ENCODE results near the gene HPF1. TPM values are rescaled to one million over a fixed set of nuclear protein-coding genes. Genes with fewer than 3 reads are reported as not detected.

HPF1 gene
- total RNA-seq, 1 donor from 2014 or later = 35.2 TPM

GRCh38 chr4:169707958-169708643, 49.6 kb downstream of the HPF1 start:
- TF ChIP-seq CTCF (IDR thresholded peaks at IDR 0.05; ENCODE audit: insufficient read depth, low read length, poor library complexity, severe bottlenecking) = no peak
- no peak overlapping the region for H3K4me3 ChIP-seq (ENCODE audit: low read depth, low read length)
- no peaks in the 10 kb centered on the region for H3K27me3 ChIP-seq (ENCODE audit: control insufficient read depth, insufficient read depth, low read length)
- no peaks in the 10 kb centered on the region for H3K36me3 ChIP-seq (ENCODE audit: control insufficient read depth, insufficient read depth, low read length)
- DNase-seq (ENCODE audit: low read depth) = no peak

GRCh38 chr4:169698331-169698730, 59.4 kb downstream of the HPF1 start:
- H3K27me3 ChIP-seq (ENCODE audit: control insufficient read depth, insufficient read depth, low read length) = no peaks in the 10 kb centered on the region
- no peak for DNase-seq (ENCODE audit: low read depth)
- H3K36me3 ChIP-seq (ENCODE audit: control insufficient read depth, insufficient read depth, low read length) = no peaks in the 10 kb centered on the region
- H3K4me3 ChIP-seq (ENCODE audit: low read depth, low read length) = no peak overlapping the region
- no peak for TF ChIP-seq CTCF (IDR thresholded peaks at IDR 0.05; ENCODE audit: insufficient read depth, low read length, poor library complexity, severe bottlenecking)

- Histone ChIP-seq H3K36me3 (ENCODE audit: control insufficient read depth, insufficient read depth, low read length) (no peaks in the 10 kb centered on the region), H3K27me3 (ENCODE audit: control insufficient read depth, insufficient read depth, low read length) (no peaks in the 10 kb centered on the region), H3K4me3 (ENCODE audit: low read depth, low read length) (no peak overlapping the region)
- no peak for DNase-seq (ENCODE audit: low read depth)
- no peak for TF ChIP-seq CTCF (IDR thresholded peaks at IDR 0.05; ENCODE audit: insufficient read depth, low read length, poor library complexity, severe bottlenecking)
Observed at GRCh38 chr4:169690787-169691186, 67.0 kb downstream of the HPF1 start.

- TF ChIP-seq CTCF (IDR thresholded peaks at IDR 0.05; ENCODE audit: insufficient read depth, low read length, poor library complexity, severe bottlenecking) = no peak
- Histone ChIP-seq H3K4me3 (ENCODE audit: low read depth, low read length) (no peak overlapping the region), H3K36me3 (ENCODE audit: control insufficient read depth, insufficient read depth, low read length) (no peaks in the 10 kb centered on the region), H3K27me3 (ENCODE audit: control insufficient read depth, insufficient read depth, low read length) (no peaks in the 10 kb centered on the region)
- no peak for DNase-seq (ENCODE audit: low read depth)
Observed at GRCh38 chr4:169689681-169690080, 68.1 kb downstream of the HPF1 start.

GRCh38 chr4:169682372-169683047, 75.2 kb downstream of the HPF1 start:
- H3K36me3 ChIP-seq (ENCODE audit: control insufficient read depth, insufficient read depth, low read length) = no peaks in the 10 kb centered on the region
- TF ChIP-seq CTCF (IDR thresholded peaks at IDR 0.05; ENCODE audit: insufficient read depth, low read length, poor library complexity, severe bottlenecking) = no peak

More at GRCh38 chr4:169682372-169683047, 75.2 kb downstream of the HPF1 start:
- H3K4me3 ChIP-seq (ENCODE audit: low read depth, low read length) = no peak overlapping the region
- DNase-seq (ENCODE audit: low read depth) = no peak
- H3K27me3 ChIP-seq (ENCODE audit: control insufficient read depth, insufficient read depth, low read length) = no peaks in the 10 kb centered on the region

Other genes starting within 250 kb of the HPF1 start
- 13.1 and 13.2 TPM in 2 replicates for gene NEK1, start 145.4 kb downstream of the HPF1 start, total RNA-seq
- gene CLCN3, start 137.4 kb downstream of the HPF1 start, total RNA-seq = 52.9 and 58.3 TPM in 2 replicates

Data from kidney epithelial cell (primary cell).